Bone marrow (tissue), 2 donors: ENCODE data around the gene COL4A2.
"Not testable (repeated sequence)": the region's sequence is repeated elsewhere in the genome, so short reads cannot be mapped to it uniquely, and the experiment has no call there.

Experiments
- DNase-seq, 2 donors: peaks; one replicate each; lab custom pipeline; 2025; lab: John Stamatoyannopoulos, UW

COL4A2 gene

GRCh38 chr13:110496281-110496680 lies 189.2 kb downstream of the COL4A2 start:
- DNase-seq = no peak

GRCh38 chr13:110497003-110497402 lies 189.9 kb downstream of the COL4A2 start:
- no peak for DNase-seq

GRCh38 chr13:110497896-110498295 lies 190.8 kb downstream of the COL4A2 start:
- not testable (repeated sequence) for DNase-seq

- DNase-seq = no peak
These were observed 191.2 kb downstream of the COL4A2 start for GRCh38 chr13:110498327-110498726.

GRCh38 chr13:110498765-110499164 lies 191.7 kb downstream of the COL4A2 start:
- no peak for DNase-seq

- no peak for DNase-seq
These were observed 192.7 kb downstream of the COL4A2 start for GRCh38 chr13:110499621-110500281.

- no peak for DNase-seq
These were observed 193.3 kb downstream of the COL4A2 start for GRCh38 chr13:110500341-110500740.

GRCh38 chr13:110501188-110501587 lies 194.1 kb downstream of the COL4A2 start:
- DNase-seq = no peak

GRCh38 chr13:110503037-110503901 lies 196.2 kb downstream of the COL4A2 start:
- no peak for DNase-seq

- DNase-seq = no peak
These were observed 197.0 kb downstream of the COL4A2 start for GRCh38 chr13:110503979-110504499.

- no peak for DNase-seq
These were observed 198.5 kb downstream of the COL4A2 start for GRCh38 chr13:110505594-110505993.

- DNase-seq = no peak
These were observed 199.3 kb downstream of the COL4A2 start for GRCh38 chr13:110506396-110506795.

GRCh38 chr13:110506859-110507566 lies 199.9 kb downstream of the COL4A2 start:
- no peak for DNase-seq

GRCh38 chr13:110507678-110508381 lies 200.7 kb downstream of the COL4A2 start:
- DNase-seq = no peak

- no peak for DNase-seq
These were observed 202.4 kb downstream of the COL4A2 start for GRCh38 chr13:110509478-110509926.

GRCh38 chr13:110509971-110510786 lies 203.1 kb downstream of the COL4A2 start:
- DNase-seq = peak in 1 of 2 donors; percentile 66

GRCh38 chr13:110511509-110512181 lies 204.6 kb downstream of the COL4A2 start:
- DNase-seq = no peak

- DNase-seq = no peak
These were observed 205.2 kb downstream of the COL4A2 start for GRCh38 chr13:110512198-110512740.

GRCh38 chr13:110516500-110516899 lies 209.4 kb downstream of the COL4A2 start:
- no peak for DNase-seq
